ENCODE results near the gene QSOX1. TPM values are rescaled to one million over a fixed set of nuclear protein-coding genes. Genes with fewer than 3 reads are reported as not detected.

The QSOX1 gene
- total RNA-seq, 1 donor from 2014 or later: 202 TPM

DNA sequence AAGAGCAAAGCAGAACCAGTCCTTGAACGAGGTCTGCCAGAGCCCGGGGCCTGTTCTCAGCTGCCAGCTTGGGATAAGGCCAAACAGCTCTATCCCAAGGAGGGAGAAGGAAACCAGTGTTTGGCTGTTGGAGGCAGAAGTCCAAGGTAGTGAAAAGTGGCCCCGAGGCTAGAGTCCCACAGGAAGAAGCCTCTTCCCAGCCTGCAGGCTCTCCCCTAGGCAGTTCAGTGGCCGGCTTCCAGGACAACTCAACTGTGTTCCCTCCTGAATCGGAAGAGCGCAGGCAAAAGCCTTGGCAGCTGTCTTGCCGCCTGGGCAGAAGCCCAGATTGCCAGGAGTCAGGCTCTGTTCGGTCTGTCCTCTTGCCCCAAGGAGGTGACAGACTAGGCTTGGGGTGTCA, 19.3 kb downstream of the QSOX1 start:
- Histone ChIP-seq H3K4me3 (ENCODE audit: low read depth, low read length) (no peak overlapping the region), H3K36me3 (ENCODE audit: control insufficient read depth, insufficient read depth, low read length) (no peaks in the 10 kb centered on the region), H3K27me3 (ENCODE audit: control insufficient read depth, insufficient read depth, low read length) (no peaks in the 10 kb centered on the region)
- no peak for DNase-seq (ENCODE audit: low read depth)
- TF ChIP-seq, protein P1, sequence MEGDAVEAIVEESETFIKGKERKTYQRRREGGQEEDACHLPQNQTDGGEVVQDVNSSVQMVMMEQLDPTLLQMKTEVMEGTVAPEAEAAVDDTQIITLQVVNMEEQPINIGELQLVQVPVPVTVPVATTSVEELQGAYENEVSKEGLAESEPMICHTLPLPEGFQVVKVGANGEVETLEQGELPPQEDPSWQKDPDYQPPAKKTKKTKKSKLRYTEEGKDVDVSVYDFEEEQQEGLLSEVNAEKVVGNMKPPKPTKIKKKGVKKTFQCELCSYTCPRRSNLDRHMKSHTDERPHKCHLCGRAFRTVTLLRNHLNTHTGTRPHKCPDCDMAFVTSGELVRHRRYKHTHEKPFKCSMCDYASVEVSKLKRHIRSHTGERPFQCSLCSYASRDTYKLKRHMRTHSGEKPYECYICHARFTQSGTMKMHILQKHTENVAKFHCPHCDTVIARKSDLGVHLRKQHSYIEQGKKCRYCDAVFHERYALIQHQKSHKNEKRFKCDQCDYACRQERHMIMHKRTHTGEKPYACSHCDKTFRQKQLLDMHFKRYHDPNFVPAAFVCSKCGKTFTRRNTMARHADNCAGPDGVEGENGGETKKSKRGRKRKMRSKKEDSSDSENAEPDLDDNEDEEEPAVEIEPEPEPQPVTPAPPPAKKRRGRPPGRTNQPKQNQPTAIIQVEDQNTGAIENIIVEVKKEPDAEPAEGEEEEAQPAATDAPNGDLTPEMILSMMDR (IDR thresholded peaks at IDR 0.05; ENCODE audit: insufficient read depth, low read length, poor library complexity, severe bottlenecking): no peak

DNA sequence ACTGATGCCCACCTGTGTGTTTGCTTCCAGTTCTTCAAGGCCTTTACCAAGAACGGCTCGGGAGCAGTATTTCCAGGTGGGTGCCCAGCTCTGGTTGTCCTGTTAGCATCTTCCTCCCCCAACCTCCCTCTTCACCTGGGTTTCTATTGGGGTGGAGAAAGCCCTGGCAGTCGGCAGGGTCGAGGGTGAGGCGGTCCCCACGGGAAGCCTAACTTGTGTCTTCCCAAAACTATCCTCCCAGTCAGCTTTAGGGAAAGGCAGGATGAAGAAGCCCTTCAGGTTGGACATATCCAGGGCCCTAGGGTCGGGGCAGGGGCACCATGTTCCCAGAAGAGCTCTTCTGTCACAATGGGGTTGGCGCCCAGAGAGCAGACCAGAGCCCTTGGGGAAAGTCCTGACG, 20.6 kb downstream of the QSOX1 start:
- no peak overlapping the region for H3K4me3 ChIP-seq (ENCODE audit: low read depth, low read length)
- TF ChIP-seq, protein P1 (IDR thresholded peaks at IDR 0.05; ENCODE audit: insufficient read depth, low read length, poor library complexity, severe bottlenecking): no peak
- DNase-seq (ENCODE audit: low read depth): no peak
- no peaks in the 10 kb centered on the region for H3K27me3 ChIP-seq (ENCODE audit: control insufficient read depth, insufficient read depth, low read length)
- H3K36me3 ChIP-seq (ENCODE audit: control insufficient read depth, insufficient read depth, low read length): no peaks in the 10 kb centered on the region

DNA sequence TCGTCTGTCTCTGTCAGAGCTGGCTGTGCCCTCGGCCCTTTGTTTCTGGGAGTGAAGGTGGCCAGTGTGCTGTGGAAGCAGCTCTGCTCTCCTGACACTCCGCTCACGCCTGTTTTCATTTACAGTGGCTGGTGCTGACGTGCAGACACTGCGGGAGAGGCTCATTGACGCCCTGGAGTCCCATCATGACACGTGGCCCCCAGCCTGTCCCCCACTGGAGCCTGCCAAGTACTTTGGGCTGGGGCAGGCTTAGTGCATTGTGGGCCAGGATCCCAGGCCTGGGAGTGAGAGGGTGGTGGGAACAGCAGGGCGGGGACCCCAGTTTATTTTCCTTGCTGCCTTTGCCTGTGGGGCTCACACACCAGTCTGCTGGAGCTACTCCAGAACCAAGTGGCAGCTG, 21.1 kb downstream of the QSOX1 start:
- TF ChIP-seq, protein P1 (IDR thresholded peaks at IDR 0.05; ENCODE audit: insufficient read depth, low read length, poor library complexity, severe bottlenecking): no peak
- no peak for DNase-seq (ENCODE audit: low read depth)
- H3K36me3 ChIP-seq (ENCODE audit: control insufficient read depth, insufficient read depth, low read length): no peaks in the 10 kb centered on the region
- H3K27me3 ChIP-seq (ENCODE audit: control insufficient read depth, insufficient read depth, low read length): no peaks in the 10 kb centered on the region
- no peak overlapping the region for H3K4me3 ChIP-seq (ENCODE audit: low read depth, low read length)

DNA sequence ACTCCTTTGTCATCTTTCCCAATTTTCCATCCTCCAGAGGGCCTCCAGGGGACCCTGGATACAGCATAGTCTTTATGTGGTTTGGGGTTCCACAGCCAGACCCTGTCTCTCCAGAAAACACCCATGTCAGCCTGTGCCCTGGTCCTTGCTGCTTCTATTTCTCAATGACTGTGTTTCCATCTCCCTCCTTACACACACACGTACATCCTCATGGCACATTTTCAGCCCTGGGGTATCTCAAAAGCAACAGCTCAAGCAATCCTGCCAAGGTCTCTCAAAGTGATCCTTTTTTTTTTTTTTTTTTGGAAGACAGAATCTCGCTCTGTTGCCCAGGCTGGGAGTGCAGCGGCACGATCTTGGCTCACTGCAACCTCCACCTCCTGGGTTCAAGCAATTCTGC, 22.3 kb downstream of the QSOX1 start:
- DNase-seq (ENCODE audit: low read depth): no peak
- peaks cover 1% of the 10 kb centered on the region for H3K36me3 ChIP-seq (ENCODE audit: control insufficient read depth, insufficient read depth, low read length)
- TF ChIP-seq, protein P1 (IDR thresholded peaks at IDR 0.05; ENCODE audit: insufficient read depth, low read length, poor library complexity, severe bottlenecking): no peak
- no peak overlapping the region for H3K4me3 ChIP-seq (ENCODE audit: low read depth, low read length)
- no peaks in the 10 kb centered on the region for H3K27me3 ChIP-seq (ENCODE audit: control insufficient read depth, insufficient read depth, low read length)

DNA sequence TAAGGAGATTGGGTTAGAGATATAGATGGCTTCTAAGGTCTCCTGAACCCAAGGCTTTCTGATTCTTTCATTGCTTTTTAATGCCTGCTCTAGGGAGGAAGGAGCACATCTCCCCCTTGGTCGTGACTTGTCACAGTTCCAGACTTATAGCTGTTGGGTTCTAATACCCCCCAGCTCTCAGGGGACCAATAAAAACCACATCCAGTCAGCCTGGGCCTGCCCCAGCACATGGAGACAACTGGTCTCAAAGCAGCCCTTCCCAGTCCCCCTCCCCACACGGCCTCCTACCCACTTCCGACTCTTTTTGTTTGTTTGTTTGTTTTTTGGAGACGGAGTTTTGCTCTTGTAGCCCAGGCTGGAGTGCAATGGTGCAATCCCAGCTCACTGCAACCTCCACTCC, 23.3 kb downstream of the QSOX1 start:
- no peak for DNase-seq (ENCODE audit: low read depth)
- TF ChIP-seq, protein P1 (IDR thresholded peaks at IDR 0.05; ENCODE audit: insufficient read depth, low read length, poor library complexity, severe bottlenecking): no peak

DNA sequence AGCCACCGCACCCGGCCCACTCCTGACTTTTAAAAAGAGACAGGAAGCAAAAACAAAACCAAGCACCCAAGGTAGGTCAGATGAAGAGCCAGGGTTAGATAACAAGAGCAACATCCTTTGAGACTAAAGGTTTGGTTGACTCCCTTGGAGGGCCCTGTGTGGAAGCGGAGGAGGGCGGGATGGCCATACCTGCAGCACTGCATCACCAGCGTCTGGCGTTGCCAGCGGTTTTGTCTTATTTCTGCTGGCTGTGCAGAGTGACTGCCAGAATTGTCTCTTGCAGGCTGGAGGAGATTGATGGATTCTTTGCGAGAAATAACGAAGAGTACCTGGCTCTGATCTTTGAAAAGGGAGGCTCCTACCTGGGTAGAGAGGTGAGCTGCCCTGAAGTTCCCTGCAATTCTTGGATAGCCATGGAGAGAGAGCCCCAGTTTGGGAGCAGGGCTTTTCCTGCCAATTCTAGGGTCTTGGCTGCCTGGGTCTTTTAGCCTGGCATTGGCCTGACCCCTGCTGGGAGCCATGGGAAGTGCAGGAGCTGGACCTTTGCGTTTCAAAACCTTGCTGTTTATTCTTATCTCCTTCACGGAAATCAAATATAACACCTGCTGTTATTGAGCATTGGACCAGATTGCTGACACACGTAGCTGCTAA, 24.0 kb downstream of the QSOX1 start:
- H3K4me3 ChIP-seq (ENCODE audit: low read depth, low read length): no peak overlapping the region
- DNase-seq (ENCODE audit: low read depth): no peak
- H3K27me3 ChIP-seq (ENCODE audit: control insufficient read depth, insufficient read depth, low read length): no peaks in the 10 kb centered on the region
- peaks cover 1% of the 10 kb centered on the region for H3K36me3 ChIP-seq (ENCODE audit: control insufficient read depth, insufficient read depth, low read length)
- TF ChIP-seq, protein P1 (IDR thresholded peaks at IDR 0.05; ENCODE audit: insufficient read depth, low read length, poor library complexity, severe bottlenecking): peak; percentile 97

More for the DNA sequence above, 23.3 kb downstream of the QSOX1 start:
- H3K4me3 ChIP-seq (ENCODE audit: low read depth, low read length): no peak overlapping the region
- H3K36me3 ChIP-seq (ENCODE audit: control insufficient read depth, insufficient read depth, low read length): peaks cover 1% of the 10 kb centered on the region
- H3K27me3 ChIP-seq (ENCODE audit: control insufficient read depth, insufficient read depth, low read length): no peaks in the 10 kb centered on the region

Data from kidney epithelial cell (primary cell).